ENCODE measurements around the gene GBGT1.

The GBGT1 gene

DNA sequence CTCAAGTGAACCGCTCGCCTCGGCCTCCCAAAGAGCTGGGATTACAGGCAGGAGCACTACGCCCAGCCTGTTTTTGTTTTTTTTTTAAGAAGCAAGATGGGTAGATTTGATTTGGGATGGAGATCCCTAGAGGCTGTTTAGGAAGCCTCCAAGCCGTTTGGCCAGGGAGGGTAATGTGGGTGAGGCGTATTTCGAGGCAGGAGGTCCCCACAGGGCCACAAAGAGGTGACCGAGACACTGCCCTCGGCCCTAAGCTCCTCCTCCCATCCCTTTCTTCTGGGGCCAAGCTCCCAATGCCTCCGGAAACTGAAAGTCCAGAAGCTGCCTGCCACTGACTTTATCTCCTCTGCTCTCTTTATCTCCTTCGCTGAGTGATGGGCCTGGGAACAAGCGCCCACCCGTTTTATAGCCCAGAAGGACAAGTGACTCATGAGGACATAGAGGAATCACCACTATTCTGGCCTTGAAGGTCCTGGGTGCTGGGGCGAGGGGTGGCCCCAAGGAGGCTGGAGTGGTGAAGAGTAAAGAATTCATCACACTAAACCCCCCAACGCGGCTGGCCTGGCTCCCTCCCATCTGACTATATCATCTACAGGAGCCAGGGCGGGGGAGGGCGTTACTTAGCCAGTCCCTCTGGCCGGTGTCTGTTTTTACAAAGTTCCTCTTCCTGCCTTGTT, 40.6 kb downstream of the GBGT1 start:
- DNase-seq = peak in 1 of 2 experiments; percentile 40

DNA sequence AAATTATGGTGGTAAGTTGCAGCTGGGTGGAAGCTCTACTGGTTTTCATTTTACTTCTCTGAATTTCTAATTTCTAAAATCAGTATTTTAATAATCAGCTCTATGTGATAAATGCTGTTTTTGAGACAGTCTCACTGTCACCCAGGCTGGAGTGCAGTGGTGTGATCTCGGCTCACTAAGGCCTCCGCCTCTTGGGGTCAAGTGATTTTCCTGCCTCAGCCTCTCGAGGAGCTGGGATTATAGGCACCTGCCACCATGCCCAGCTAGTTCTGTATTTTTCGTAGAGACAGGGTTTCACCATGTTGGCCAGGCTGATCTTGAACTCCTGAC, 41.1 kb downstream of the GBGT1 start:
- no peak for DNase-seq

DNA sequence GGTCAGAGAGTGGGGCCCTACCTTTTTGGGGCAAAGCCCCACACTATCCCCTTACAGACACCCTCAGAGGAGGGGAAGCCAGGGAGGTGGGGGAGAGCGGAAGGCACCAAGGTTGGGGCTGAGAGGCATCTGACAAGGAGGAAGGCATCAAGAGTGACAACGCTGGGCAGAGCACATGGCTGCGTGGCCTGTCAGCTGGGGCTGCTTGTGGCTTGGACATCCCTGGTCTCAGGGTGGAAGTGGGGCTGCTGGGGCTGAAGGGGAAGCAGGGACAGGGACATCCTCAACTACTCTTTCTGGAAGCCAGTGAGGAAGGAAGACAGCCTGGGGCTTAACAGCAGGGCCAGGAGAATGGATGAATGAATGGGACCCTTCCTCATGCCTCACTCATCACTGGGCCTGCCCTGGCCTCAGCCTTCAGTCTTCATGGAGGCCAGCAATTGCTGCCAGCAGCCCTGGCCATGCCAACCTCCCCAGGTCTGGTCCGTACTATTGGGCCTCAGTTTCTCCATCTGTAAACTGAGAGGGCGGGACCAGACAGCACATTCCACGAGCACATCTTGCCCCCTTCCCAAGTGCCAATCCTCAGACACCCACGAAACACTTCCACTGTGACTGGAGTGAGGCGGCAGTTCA, 41.7 kb downstream of the GBGT1 start:
- DNase-seq = no peak

DNA sequence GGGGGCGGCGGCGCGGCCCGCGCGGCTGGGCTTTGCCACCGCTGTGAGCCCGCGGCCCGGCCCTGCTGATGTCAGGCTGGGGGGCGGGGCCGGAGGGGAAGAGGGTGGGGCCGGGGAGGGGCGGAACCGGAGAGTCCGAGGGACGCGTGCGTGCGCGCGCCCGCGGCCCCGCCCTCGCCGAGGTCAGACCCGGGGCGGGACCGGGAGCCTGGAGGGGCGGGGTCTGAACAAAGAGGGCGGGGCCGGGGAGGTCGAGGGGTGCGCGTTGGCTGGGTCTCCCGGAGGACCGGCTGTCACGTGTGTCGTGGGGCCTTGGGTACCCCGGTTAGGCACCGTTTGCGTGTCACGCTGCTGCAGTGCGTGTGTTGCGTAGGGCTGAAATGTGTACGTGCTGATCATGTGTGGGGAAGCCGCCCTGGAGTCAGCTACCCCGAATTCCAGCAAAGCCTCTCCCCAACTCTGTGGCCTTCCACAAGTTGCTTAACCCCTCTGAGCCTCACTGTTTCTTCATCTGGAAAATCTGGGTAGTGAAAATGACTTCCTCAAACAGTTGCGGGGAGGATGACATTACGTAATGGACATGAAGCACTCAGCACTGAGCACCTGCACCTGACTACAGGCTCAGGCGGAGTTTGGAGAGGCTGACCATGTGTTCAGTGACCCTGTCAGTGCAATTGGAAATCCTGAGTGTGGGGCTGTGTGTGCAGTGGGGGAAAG, 42.4 kb downstream of the GBGT1 start, which contains the start of gene RALGDS:
Gene RALGDS (minus strand): TSS at position 43 of the 717 bp plus-strand sequence. CDS start 86 bp downstream, outside the sequence.
- peak in 1 of 2 experiments; percentile 76 for DNase-seq

DNA sequence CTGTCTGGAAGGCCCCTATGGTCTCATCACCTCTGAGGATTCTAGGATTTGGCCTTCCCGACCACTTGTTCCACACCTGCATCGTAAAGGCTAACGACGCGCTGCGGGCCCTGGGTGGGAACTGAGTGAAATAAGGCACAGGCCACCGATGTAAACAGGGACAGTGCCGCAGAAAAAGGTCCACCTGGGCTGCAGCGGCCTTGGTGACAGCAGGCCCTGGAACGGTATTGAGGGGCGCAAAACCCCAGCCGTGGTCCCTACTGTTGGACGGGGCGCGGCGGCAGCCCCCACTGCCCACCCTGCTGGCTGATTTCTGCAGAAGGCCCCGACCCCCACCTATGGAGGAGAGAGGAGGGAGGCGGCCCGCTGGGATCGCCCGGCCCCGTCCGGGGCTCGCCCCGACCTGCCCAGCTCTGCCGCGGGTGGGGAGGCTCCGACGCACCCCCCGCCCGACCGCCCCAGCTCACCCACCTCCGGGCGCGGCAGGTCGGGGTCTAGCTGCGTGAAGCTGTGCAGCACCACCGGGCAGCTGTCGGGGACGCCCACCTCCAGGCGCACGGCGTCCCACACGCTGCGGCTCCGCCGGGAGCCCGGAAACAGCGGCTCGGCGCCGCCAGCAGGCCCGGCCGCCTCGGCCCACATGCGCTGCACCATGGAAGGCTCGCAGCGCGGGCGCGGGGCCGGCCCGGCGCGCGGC, 43.1 kb downstream of the GBGT1 start:
- no peak for DNase-seq

DNA sequence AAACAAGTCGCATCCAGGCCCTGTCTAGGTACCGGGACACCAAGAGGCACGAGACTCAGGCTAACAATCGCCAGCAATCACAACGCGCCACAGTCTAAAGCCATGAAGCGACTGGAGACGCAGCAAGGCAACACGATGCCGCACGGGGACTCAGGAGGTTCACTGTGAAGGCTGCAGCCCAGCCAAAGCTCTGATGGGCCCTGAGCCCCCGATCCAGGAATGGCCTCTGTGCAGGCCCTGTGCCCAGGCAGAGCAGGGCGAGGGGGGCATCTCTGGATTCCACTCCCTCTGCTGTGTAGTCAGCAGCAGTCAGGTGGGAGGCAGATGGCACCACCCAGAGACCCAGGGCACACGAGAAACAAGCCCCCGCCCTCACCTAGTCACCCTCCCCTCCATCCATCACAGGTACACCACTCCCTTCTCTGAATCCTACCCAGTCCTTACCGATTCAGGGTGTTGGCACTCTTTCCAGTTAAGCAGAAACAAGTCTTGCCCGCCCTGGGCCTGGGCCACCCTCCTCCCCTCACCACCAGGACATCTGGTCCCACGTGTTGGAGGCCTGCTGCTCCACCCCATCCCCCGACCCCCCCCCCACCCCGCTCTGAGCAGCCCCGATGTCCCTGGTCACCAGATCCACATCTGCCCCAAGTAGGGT, 43.7 kb downstream of the GBGT1 start:
- no peak for DNase-seq

DNA sequence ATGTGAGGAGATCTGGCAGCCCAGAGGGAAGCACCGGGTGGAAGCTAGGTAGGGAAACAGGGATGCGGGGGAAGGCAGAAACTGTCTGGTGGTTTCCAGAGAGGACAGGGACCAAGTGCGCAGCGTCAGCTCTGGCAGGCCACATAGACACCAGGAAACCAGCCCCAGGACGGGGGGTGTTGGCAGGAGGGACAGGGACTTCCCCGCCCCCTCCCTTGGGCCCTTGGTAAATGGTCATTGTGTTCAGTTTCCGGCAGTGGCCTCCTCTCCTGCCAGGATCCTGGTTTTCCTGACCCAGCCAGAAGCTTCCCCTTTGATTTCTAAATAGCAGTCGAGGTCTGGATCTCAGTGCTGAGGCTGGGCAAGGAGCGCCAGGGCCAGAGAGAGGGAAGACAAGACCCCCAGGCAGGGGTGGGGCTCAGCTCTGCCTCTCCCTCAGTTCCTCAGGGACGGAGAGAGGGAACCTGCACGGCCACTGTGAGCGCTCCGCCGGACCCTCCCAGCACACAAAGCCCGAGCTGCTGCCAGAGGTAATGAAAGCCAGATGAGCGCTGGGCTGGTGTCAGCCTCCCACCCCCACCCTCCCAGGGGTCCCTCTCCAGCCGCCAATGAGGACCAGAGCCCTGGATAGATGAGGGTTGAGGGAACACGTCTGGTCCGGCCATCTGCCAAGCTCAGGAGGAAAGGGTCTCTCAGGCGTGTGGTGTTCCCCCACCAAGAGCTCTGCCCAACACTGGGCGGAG, 44.4 kb downstream of the GBGT1 start:
- no peak for DNase-seq

DNA sequence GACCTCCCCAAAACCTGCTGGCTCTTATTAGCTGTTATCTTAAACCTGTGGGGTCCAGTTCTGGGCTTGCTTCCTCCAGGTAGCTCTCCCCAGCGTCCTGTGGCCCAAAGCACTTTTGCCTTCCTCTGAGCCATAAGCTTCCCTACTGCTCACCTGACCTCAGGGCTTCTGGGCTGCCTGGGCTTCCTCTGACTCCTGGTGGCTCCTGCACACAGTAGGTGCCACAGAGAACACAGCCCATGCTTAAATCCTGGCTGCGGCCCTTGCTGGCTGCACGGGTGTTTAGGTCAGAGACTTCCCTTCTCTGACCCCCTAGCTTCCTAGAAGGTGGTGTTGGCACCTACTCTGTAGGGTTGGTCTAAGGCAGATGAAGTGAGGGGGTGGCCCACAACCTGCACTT, 45.1 kb downstream of the GBGT1 start:
- DNase-seq = no peak

DNA sequence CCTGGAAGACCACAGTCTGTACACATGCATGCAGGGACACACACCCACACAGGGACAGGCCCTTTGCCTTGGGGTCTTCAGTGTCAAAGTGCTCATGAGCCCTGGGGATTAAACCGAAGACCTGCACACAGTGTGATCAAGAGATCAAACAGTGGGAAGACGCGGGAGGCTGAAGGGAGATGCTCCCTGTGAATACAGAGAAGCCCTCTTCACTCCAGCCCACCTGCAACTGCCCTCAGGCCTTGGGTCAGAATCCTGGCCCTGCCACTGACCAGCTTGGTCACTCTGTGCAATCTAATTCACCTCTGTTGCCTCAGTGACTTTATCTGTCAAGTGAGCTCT, 45.6 kb downstream of the GBGT1 start:
- no peak for DNase-seq

DNA sequence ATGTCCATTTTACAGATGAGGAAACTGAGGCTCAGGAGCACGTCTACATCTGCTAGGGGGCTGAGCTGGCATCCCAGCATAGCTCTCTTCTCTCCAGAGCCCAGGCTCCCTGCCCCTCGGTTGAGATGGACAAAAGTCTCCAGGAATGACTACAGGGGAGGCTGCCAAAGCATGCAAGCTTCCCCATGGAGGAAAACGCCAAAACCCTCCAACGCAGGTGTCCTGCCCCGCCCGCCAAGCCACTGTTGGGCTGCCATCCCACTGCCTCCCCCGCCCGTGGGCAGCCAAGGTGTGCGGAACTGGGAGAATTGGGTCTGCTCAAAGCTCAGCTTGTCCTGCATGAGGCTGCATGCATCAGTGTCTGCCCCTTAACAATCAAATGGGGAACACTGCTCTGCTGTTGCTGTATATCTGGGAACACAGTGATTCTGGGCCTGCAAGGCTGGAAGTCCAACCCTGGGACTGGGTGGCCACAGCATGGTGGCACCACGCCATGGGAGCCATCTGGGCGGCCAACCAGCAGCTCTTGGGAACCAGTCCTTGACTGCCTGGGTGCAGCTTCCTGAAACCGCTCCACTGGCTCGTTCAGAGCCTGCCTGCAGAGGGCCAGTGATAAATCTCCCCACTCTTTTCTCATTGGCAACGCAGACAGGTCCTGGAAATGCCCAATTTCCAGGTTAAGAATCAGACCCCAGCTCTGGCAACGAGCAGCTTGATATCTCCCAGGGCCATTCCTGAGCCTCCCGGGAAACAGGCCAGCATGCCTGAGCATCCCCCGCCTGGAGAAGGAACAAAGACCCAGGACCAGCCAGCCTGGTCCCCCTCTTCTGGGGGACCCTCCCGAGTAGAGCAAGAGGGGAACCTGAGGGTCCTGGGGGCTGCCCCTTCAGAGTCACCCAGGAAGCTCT, 46.2 kb downstream of the GBGT1 start:
- DNase-seq = no peak

DNA sequence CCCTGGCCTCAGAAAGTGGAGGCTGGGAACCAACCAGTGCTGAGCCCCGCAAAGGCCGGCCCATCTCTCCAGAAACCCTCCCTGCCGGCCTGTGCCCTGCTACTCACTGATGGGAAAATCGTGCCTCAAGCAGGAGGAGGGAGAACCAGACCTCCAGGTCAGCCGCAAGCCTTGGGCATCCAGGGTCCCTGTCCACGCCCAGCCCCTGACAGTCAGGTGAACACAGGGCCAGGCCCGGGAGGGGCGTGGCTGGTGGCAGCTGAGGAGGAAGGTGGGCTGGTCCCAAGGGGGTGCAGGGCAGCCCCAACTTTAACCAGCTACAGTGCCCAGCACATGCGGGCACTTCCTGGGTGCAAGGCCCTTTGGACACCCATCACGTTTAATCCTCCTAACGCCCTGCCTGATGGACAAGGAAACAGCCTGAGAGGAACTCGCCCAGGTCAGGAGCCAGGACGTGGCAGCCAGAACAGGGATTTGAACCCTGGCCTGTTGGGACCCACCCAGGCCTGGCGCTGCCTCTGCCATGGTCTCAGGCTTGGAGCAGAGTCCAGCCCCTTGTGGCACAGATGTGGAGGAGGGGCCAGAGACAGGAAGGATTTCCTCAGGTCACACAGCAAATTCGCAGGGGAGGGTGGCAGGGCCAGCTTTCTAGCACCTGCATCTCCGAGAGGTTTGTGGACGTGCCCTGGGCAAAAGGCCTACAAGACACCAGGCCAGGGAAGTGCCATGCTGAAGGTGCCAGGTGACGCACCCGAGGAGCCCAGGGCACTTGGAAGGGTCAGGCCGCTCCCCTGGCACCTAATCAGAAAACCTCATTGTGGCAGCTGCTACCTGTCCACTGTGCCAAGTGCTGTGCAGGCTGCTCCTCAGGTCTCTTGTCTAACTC, 47.1 kb downstream of the GBGT1 start:
- no peak for DNase-seq

DNA sequence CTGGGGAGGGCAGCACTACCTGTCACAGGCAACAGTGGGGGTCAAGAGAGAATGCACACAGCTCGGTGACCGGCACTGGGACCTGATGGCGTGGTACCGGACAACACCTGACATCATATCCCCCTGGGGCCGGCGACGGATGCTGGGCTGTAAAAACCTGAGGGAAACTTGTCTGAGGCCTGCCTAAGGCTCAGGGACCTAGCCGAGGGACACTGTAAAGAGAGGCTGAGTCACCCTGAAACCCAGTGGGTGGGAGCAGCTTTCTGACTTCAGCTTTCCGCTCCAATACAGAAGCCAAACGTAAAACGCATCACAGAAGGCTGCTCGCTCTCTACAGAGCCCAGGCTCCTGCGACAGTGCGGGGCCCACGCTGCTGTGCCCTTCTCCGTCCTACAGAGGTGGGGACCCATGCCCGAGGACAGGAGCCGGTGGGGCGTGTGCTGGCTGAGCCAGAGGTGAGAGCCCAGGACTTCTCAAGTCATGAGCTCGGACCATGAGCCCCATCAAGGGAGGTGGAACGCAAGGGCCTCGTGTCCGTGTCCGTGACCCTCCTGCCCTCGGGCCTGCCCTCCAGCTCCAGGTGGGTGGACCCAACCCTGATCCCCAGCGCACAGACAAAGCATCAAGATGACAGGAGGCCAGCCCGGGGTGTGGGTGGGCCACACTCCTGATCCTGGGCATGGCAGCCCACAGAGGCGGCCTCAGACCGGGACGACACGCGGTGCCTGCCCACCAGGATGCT, 47.9 kb downstream of the GBGT1 start:
- DNase-seq = no peak

DNA sequence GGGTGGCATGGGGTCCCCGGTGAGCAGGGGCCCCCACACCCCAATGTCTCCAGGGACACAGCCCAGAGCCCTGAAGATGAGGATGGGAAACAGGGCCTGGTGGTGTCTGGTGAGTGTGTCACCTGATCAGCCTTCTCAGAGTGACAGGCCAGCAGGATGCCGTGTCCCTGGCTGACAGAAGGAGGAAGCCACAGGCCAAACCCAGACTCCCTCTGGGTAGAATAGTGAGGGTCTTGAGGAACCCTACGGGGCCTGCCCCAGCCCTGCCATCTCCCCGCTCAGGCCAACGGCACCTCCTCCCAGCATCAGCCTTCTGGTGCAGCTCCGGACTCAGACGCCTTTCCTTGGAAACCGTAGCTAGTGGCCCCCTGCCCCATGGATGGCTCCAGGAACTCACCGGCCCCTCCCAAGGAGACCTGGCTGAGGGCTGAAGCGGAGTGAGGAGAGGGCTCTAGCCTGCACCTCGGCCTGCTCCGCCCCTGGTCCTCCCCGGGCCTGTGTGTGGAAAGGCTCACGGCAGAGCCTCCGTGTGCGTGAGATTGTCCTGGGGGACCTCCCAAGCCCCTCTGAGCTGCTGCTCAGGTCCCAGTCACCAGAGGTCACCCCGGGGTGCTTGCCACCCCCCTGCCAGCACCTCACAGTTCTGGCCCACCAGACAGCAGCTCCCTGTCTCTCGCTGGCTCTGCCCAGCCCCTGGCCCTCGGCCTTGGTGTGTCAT, 48.7 kb downstream of the GBGT1 start:
- DNase-seq = no peak

DNA sequence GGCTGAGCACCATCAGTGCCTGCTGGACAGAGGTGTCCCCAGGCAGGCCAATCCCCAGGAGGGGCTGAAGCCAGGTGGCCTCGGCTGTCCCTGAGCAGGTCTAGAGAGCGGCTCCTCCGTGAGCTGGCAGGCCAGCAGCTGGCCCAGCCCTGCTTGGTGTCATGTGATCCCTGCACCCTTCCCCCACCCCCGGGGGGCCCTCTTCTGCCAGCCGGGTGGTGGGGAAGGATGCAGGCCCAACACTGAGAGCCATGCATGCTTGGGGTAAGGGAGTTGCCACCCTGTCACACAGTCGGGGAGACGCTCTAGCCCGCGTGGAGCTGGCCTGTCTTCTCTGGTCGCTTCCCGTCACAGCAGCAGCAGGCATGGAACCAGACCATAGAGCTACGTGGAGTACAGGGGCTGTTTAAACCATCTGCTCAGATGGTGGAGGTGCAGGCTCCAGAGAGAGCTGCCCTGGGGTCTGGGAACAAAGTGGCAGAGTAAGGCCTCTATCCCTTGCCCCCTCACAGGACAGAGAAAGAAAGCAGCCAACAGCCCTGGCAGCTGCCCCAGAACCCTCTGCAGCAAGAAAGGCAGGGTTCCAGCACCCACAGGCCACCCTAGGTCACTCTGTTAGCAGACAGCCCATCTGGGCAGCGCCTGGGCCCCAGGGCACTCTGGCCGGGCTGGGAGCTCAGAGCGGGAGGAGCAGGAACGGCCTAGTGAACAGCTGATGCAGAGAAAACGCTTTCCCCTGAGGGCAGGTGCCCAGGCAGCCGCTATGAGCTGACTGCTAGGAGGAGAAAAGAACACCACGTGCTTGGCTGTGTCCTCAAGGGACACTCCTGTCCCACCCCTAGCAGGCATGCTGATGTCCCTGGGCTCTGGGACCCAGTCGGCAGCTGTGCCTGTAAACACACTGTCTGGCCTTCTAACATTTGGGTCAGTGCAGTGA, 49.5 kb downstream of the GBGT1 start:
- no peak for DNase-seq

DNA sequence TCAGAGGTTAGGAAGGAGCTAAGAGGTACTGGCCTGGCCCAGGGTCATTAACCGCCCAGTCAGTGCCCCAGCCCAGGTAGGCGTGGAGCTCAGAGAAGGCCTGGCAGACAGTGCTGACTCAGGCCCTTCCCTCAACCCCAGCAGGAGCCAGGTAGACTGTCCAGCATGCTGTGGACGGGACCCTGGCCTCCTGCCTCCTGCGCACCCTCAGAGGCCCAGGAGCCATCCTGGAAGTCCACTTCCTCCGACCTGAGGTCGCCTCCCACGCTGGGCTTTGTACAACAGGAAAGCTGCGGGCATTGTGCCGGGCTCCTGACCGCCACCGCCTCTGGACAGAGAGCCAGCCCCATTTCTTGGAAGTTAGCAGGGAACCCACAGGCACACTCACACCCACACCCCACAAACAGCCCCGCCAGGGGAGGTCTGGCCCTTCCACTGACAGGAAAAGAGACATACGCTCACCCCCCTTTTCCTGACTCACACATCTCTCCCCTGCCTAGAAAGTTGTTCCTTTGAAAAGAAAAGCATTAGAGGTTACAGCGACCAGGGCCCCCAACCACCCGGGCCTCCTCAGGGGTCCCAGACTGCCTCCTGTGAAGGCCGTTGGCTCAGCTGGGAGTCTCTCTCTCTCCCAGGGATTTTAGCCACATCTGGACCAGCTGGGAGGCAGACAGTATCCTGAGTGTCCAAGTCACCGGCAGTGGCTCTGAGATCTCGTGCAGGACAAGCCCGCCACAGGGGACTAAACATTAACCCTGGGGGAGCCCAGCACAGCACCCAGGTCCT, 50.4 kb downstream of the GBGT1 start:
- DNase-seq = no peak

DNA sequence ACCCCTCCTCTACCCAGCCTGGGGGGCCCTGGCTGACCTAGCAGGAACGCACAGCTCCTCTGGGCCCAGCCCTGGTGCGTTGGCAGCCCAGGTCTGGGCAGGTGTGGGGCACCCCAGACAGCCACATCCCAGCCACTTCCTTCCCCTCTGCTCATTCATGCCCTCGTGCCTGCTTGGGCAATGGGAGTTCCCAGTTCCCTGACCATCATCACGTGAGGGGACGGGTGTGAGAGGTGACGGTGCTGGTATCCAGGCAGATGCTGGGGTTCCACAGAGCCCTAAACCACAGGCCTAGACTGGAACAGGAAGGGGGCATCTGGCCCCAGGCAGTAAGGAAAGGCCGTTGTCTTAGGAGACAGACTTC, 51.1 kb downstream of the GBGT1 start:
- DNase-seq = no peak
